EH (cell line): Measurements from ENCODE around the gene IL36RN.

Source experiments
- DNase-seq: peaks from one replicate; pipeline ENCODE4 v3.0.0-alpha.2; 2015; ENCODE audit warnings: low read depth

IL36RN gene

GRCh38 chr2:113050921-113051895 lies 7.8 kb upstream of the IL36RN start:
- DNase-seq = no peak

- no peak for DNase-seq
Measured at GRCh38 chr2:113052396-113052917, 6.5 kb upstream of the IL36RN start, which contains the start of gene IL36B. Gene IL36B, minus strand, starts transcription at chr2:113052867.

GRCh38 chr2:113053666-113054065 lies 5.3 kb upstream of the IL36RN start:
- no peak for DNase-seq

- no peak for DNase-seq
Measured at GRCh38 chr2:113054066-113054465, 4.9 kb upstream of the IL36RN start.

GRCh38 chr2:113056521-113056920 lies 2.5 kb upstream of the IL36RN start:
- DNase-seq = no peak

- no peak for DNase-seq
Measured at GRCh38 chr2:113057117-113057516, 1.9 kb upstream of the IL36RN start.

- DNase-seq = no peak
Measured at GRCh38 chr2:113058411-113058994, 495 bp upstream of the IL36RN start.

- peak; percentile 11 for DNase-seq
Measured at GRCh38 chr2:113060396-113060795, 1.4 kb downstream of the IL36RN start.

GRCh38 chr2:113060796-113061195 lies 1.8 kb downstream of the IL36RN start:
- DNase-seq = no peak

GRCh38 chr2:113061241-113061640 lies 2.2 kb downstream of the IL36RN start:
- no peak for DNase-seq

- DNase-seq = no peak
Measured at GRCh38 chr2:113061896-113062770, 3.1 kb downstream of the IL36RN start.

- DNase-seq = no peak
Measured at GRCh38 chr2:113064281-113064680, 5.3 kb downstream of the IL36RN start.

GRCh38 chr2:113064898-113065297 lies 5.9 kb downstream of the IL36RN start:
- DNase-seq = no peak

GRCh38 chr2:113067681-113068080 lies 8.7 kb downstream of the IL36RN start, which contains the start of gene IL1F10:
Gene IL1F10, plus strand, starts transcription at chr2:113067970. Its CDS starts 4,769 bp downstream, at chr2:113072739.
- no peak for DNase-seq

GRCh38 chr2:113068249-113068648 lies 9.3 kb downstream of the IL36RN start:
- no peak for DNase-seq

- peak; percentile 73 for DNase-seq
Measured at GRCh38 chr2:113068706-113069485, 9.9 kb downstream of the IL36RN start.

GRCh38 chr2:113069676-113070605 lies 10.9 kb downstream of the IL36RN start:
- peak; percentile 58 for DNase-seq

- no peak for DNase-seq
Measured at GRCh38 chr2:113070606-113070975, 11.6 kb downstream of the IL36RN start.

GRCh38 chr2:113072584-113072983 lies 13.6 kb downstream of the IL36RN start:
- DNase-seq = no peak

GRCh38 chr2:113073325-113073834 lies 14.4 kb downstream of the IL36RN start:
- no peak for DNase-seq
